HEK293 (cell line): ENCODE data around the gene AGO3.

Source experiments
- CTCF ChIA-PET: fragments of 350-600 bp; formaldehyde crosslinking; extraction: SDS; loops from one replicate; lab custom pipeline; 2021; ENCODE audit warnings: antibody characterized with exemption; lab: Yijun Ruan, JAX
- POLR2A ChIA-PET: fragments of 300-600 bp; formaldehyde crosslinking; extraction: SDS; loops from one replicate; lab custom pipeline; 2020; ENCODE audit warnings: antibody characterized with exemption, inconsistent platforms; lab: Yijun Ruan, JAX
- H3K27ac ChIP-seq: fragments of 200-500 bp; sonication (Bioruptor generic); 2 replicates; pipeline ENCODE4 v1.5.1; 2014; ENCODE audit warnings: low read depth, low read length, control low read depth, inconsistent platforms; ENCODE audit errors: extremely low read depth
- H3K36me3 ChIP-seq, 2 experiments: fragments of 200-500 bp in 1 of 2; sonication (Bioruptor generic) in 1 of 2; 1 replicate in 1 of 2; 2 replicates in 1 of 2; pipeline ENCODE4 v1.5.1; 2014 to 2017; ENCODE audit warnings: inconsistent platforms in 2 of 2, low read length in 2 of 2; ENCODE audit not compliant: control insufficient read depth in 2 of 2, insufficient read depth in 1 of 2
- H3K4me1 ChIP-seq: fragments of 200-500 bp; sonication (Bioruptor generic); 2 replicates; pipeline ENCODE4 v1.5.1; 2014; ENCODE audit warnings: mild to moderate bottlenecking, low read length, inconsistent platforms; ENCODE audit not compliant: control insufficient read depth, insufficient read depth
- H3K4me3 ChIP-seq: 2 replicates; pipeline ENCODE4 v1.5.1; 2011; ENCODE audit warnings: low read depth, mild to moderate bottlenecking, control low read depth, low read length, moderate library complexity
- H3K9me3 ChIP-seq: fragments of 200-500 bp; sonication (Bioruptor generic); 2 replicates; pipeline ENCODE4 v1.5.1; 2014; ENCODE audit warnings: low read depth, low read length, inconsistent platforms; ENCODE audit not compliant: control insufficient read depth, insufficient read depth
- BCL11B ChIP-seq: fragments of 450-650 bp; formaldehyde crosslinking; IDR thresholded peaks from 2 replicates; pipeline ENCODE4 v1.5.1; 2016; ENCODE audit warnings: low read depth, missing biosample characterization, missing genetic modification characterization
- GFI1B ChIP-seq: fragments of 450-650 bp; formaldehyde crosslinking; IDR thresholded peaks from 2 replicates; pipeline ENCODE4 v1.5.1; 2016; ENCODE audit warnings: missing biosample characterization, missing genetic modification characterization
- GLIS2 ChIP-seq: fragments of 450-650 bp; formaldehyde crosslinking; IDR thresholded peaks from 2 replicates; pipeline ENCODE4 v1.5.1; 2016; ENCODE audit warnings: missing biosample characterization, missing genetic modification characterization
- HOXA7 ChIP-seq: sonication (generic); formaldehyde crosslinking; IDR thresholded peaks from 2 replicates; pipeline ENCODE4 v1.8.1; 2022; ENCODE audit warnings: missing genetic modification reagents, borderline replicate concordance
- HOXC10 ChIP-seq: sonication (generic); formaldehyde crosslinking; IDR thresholded peaks from 2 replicates; pipeline ENCODE4 v1.8.1; 2023; ENCODE audit warnings: mild to moderate bottlenecking, missing genetic modification reagents
- IKZF3 ChIP-seq: fragments of 450-650 bp; IDR thresholded peaks from 2 replicates; pipeline ENCODE4 v1.5.0; 2018; ENCODE audit warnings: missing biosample characterization, mild to moderate bottlenecking, missing genetic modification characterization, moderate library complexity
- MZF1 ChIP-seq: fragments of 450-650 bp; formaldehyde crosslinking; IDR thresholded peaks from 2 replicates; pipeline ENCODE4 v1.5.1; 2017; ENCODE audit warnings: missing biosample characterization, missing genetic modification characterization, borderline replicate concordance
- ZBTB48 ChIP-seq: fragments of 450-650 bp; formaldehyde crosslinking; IDR thresholded peaks from 2 replicates; pipeline ENCODE4 v1.5.1; 2016; ENCODE audit warnings: missing biosample characterization, missing genetic modification characterization
- ZBTB7A ChIP-seq: fragments of 450-650 bp; formaldehyde crosslinking; IDR thresholded peaks from 2 replicates; pipeline ENCODE4 v1.5.1; 2016; ENCODE audit warnings: low read depth, missing biosample characterization, missing genetic modification characterization
- ZBTB8A ChIP-seq: fragments of 450-650 bp; formaldehyde crosslinking; IDR thresholded peaks from 2 replicates; pipeline ENCODE4 v1.5.1; 2016; ENCODE audit warnings: missing biosample characterization, missing genetic modification characterization
- ZEB2 ChIP-seq: fragments of 450-650 bp; formaldehyde crosslinking; IDR thresholded peaks from 2 replicates; pipeline ENCODE4 v1.5.1; 2016; ENCODE audit warnings: missing biosample characterization, missing genetic modification characterization
- ZFP41 ChIP-seq: fragments of 450-650 bp; formaldehyde crosslinking; IDR thresholded peaks from 2 replicates; pipeline ENCODE4 v1.5.1; 2016; ENCODE audit warnings: missing biosample characterization, missing genetic modification characterization, borderline replicate concordance
- ZNF140 ChIP-seq: fragments of 450-650 bp; formaldehyde crosslinking; IDR thresholded peaks from 2 replicates; pipeline ENCODE4 v1.5.1; 2016; ENCODE audit warnings: missing biosample characterization, missing genetic modification characterization
- ZNF175 ChIP-seq: fragments of 450-650 bp; formaldehyde crosslinking; IDR thresholded peaks from 2 replicates; pipeline ENCODE4 v1.5.1; 2016; ENCODE audit warnings: missing biosample characterization, missing genetic modification characterization
- ZNF211 ChIP-seq: fragments of 450-650 bp; formaldehyde crosslinking; IDR thresholded peaks from 2 replicates; pipeline ENCODE4 v1.5.1; 2016; ENCODE audit warnings: low read depth, missing biosample characterization, missing genetic modification characterization
- ZNF221 ChIP-seq: fragments of 450-650 bp; formaldehyde crosslinking; IDR thresholded peaks from 2 replicates; pipeline ENCODE4 v1.5.1; 2017; ENCODE audit warnings: missing biosample characterization, missing genetic modification characterization, borderline replicate concordance
- ZNF223 ChIP-seq: fragments of 450-650 bp; formaldehyde crosslinking; IDR thresholded peaks from 2 replicates; pipeline ENCODE4 v1.5.1; 2016; ENCODE audit warnings: missing biosample characterization, missing genetic modification characterization
- ZNF24 ChIP-seq: fragments of 450-650 bp; formaldehyde crosslinking; IDR thresholded peaks from 2 replicates; pipeline ENCODE4 v1.5.1; 2016; ENCODE audit warnings: missing biosample characterization, missing genetic modification characterization
- ZNF473 ChIP-seq: fragments of 450-650 bp; formaldehyde crosslinking; IDR thresholded peaks from 2 replicates; pipeline ENCODE4 v1.5.1; 2017; ENCODE audit warnings: missing biosample characterization, missing genetic modification characterization
- ZNF555 ChIP-seq: fragments of 450-650 bp; formaldehyde crosslinking; conservative IDR thresholded peaks from 2 replicates; pipeline ENCODE4 v1.5.1; 2017; ENCODE audit warnings: missing biosample characterization, mild to moderate bottlenecking, missing genetic modification characterization, inconsistent platforms
- ZNF558 ChIP-seq: fragments of 450-650 bp; formaldehyde crosslinking; IDR thresholded peaks from 2 replicates; pipeline ENCODE4 v1.5.1; 2016; ENCODE audit warnings: missing biosample characterization, missing genetic modification characterization
- ZNF626 ChIP-seq: fragments of 450-650 bp; sonication (Bioruptor Pico); formaldehyde crosslinking; IDR thresholded peaks from 2 replicates; pipeline ENCODE4 v1.5.1; 2018; ENCODE audit warnings: missing biosample characterization, missing genetic modification characterization, inconsistent platforms
- ZNF677 ChIP-seq: fragments of 450-650 bp; IDR thresholded peaks from 2 replicates; pipeline ENCODE4 v1.5.0; 2018; ENCODE audit warnings: missing biosample characterization, mild to moderate bottlenecking, missing genetic modification characterization, moderate library complexity
- TF ChIP-seq, protein P1 (sequence below): fragments of 450-650 bp; formaldehyde crosslinking; IDR thresholded peaks from 2 replicates; pipeline ENCODE4 v1.5.1; 2017; ENCODE audit warnings: missing biosample characterization, missing genetic modification characterization
- TF ChIP-seq, protein P2 (sequence below): fragments of 450-650 bp; formaldehyde crosslinking; IDR thresholded peaks from 2 replicates; pipeline ENCODE4 v1.5.1; 2016; ENCODE audit warnings: missing biosample characterization, missing genetic modification characterization
- TF ChIP-seq, protein P3 (sequence below): fragments of 450-650 bp; formaldehyde crosslinking; IDR thresholded peaks from 2 replicates; pipeline ENCODE4 v1.5.1; 2017; ENCODE audit warnings: missing biosample characterization, missing genetic modification characterization
- TF ChIP-seq, protein P4 (sequence below): fragments of 450-650 bp; formaldehyde crosslinking; IDR thresholded peaks from 2 replicates; pipeline ENCODE4 v1.5.1; 2016; ENCODE audit warnings: missing biosample characterization, missing genetic modification characterization

Gene AGO3

DNA sequence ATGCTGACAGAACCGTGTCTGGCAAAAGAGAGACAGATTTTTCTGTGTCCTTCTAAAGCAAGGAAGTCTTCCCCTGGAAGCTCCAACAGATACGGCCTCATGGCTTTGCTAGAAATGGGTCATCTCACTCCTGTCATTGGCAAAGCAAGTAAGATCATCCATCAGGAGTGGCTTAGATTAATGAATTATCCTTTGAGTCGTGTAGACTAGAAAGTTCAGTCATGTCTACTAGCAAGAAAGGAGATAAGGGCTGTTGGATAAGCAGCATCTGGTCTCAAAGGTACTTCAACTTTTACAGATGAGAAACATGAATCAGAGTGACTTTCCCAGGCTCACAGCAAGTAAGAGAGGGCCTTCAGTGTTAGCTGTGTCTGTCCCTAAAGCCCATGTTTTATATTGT lies 3.4 kb upstream of the AGO3 start:
- H3K27ac ChIP-seq: no peak overlapping the region
- no peak for TF ChIP-seq ZFP41 (tag by site-specific recombination)
- no peak for TF ChIP-seq HOXA7 (CRISPR knock-in tag)
- TF ChIP-seq, protein P1, sequence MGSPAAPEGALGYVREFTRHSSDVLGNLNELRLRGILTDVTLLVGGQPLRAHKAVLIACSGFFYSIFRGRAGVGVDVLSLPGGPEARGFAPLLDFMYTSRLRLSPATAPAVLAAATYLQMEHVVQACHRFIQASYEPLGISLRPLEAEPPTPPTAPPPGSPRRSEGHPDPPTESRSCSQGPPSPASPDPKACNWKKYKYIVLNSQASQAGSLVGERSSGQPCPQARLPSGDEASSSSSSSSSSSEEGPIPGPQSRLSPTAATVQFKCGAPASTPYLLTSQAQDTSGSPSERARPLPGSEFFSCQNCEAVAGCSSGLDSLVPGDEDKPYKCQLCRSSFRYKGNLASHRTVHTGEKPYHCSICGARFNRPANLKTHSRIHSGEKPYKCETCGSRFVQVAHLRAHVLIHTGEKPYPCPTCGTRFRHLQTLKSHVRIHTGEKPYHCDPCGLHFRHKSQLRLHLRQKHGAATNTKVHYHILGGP: no peak
- TF ChIP-seq IKZF3: no peak
- no peak for TF ChIP-seq ZNF555 (tag by site-specific recombination)
- no peak for TF ChIP-seq ZNF473 (tag by site-specific recombination)
- no peak for TF ChIP-seq GLIS2 (tag by site-specific recombination)
- TF ChIP-seq ZNF211 (tag by site-specific recombination): no peak
- TF ChIP-seq, protein P2, sequence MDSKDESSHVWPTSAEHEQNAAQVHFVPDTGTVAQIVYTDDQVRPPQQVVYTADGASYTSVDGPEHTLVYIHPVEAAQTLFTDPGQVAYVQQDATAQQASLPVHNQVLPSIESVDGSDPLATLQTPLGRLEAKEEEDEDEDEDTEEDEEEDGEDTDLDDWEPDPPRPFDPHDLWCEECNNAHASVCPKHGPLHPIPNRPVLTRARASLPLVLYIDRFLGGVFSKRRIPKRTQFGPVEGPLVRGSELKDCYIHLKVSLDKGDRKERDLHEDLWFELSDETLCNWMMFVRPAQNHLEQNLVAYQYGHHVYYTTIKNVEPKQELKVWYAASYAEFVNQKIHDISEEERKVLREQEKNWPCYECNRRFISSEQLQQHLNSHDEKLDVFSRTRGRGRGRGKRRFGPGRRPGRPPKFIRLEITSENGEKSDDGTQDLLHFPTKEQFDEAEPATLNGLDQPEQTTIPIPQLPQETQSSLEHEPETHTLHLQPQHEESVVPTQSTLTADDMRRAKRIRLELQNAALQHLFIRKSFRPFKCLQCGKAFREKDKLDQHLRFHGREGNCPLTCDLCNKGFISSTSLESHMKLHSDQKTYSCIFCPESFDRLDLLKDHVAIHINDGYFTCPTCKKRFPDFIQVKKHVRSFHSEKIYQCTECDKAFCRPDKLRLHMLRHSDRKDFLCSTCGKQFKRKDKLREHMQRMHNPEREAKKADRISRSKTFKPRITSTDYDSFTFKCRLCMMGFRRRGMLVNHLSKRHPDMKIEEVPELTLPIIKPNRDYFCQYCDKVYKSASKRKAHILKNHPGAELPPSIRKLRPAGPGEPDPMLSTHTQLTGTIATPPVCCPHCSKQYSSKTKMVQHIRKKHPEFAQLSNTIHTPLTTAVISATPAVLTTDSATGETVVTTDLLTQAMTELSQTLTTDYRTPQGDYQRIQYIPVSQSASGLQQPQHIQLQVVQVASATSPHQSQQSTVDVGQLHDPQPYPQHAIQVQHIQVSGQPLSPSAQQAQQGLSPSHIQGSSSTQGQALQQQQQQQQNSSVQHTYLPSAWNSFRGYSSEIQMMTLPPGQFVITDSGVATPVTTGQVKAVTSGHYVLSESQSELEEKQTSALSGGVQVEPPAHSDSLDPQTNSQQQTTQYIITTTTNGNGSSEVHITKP: no peak
- TF ChIP-seq ZNF677 (tag by site-specific recombination): no peak
- no peak for TF ChIP-seq ZNF140 (tag by site-specific recombination)
- no peak for TF ChIP-seq ZNF221 (tag by site-specific recombination)
- no peak for TF ChIP-seq ZEB2 (tag by site-specific recombination)
- TF ChIP-seq GFI1B: no peak
- no peak for TF ChIP-seq ZNF223
- TF ChIP-seq HOXC10 (CRISPR knock-in tag): no peak
- TF ChIP-seq ZNF558 (tag by site-specific recombination): no peak
- TF ChIP-seq ZNF24: no peak
- H3K9me3 ChIP-seq: no peaks in the 10 kb centered on the region
- POLR2A ChIA-PET: interaction anchor here (0.7 kb wide), 1 partner anchor 27 kb away, joined by 4 read pairs; no protein-coding TSS in a partner anchor
- CTCF ChIA-PET: interaction anchor here (1.1 kb wide), 1 partner anchor 46 kb away, joined by 3 read pairs; no protein-coding TSS in a partner anchor
- H3K36me3 ChIP-seq: peaks cover 0 to 43% of the 10 kb centered on the region in 2 experiments; a peak in 1 of 3 replicates
- no peak overlapping the region for H3K4me3 ChIP-seq
- H3K4me1 ChIP-seq: 0 out of 2 replicates have a peak, but pooled peaks cover 3% of the 10 kb centered on the region

DNA sequence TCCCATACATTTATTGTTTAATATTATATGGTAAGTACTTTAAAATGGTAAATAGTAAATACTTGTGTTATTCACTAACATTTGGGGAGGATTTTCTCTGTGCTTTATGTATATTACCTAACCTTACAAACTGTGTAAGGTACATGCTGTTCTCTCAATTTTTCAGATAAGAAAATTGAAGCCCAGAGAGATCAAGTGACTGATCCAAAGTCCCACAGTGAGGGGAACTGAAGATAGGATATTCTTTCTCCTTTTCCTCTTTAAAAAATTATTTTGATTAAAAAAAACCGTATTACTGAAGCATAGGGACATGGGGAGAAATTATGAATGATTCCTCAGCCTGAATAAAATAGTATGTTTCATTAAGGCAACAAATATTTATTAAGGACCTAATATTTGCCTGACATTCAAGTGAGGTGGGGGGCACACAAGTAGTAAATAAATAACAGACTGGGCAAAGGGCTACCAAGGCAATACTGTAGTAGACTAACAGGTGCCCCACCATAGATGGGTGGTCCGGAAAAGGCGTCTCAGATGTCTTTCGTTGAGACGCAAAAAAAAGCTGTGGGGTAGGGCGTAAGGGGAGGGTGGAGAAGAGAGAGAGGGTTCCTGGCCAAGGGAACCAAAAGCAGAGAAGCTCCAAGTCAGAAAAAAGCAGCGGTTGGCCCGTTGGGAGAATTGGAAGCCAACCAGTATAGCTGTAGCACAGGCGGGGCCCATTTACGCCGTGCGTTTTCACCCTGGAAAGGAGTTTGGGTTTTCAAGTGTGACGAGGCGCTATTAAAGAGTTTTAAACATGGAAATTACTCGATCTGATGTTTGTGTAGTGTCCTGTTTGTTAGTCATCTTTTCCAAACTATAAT lies 944 bp upstream of the AGO3 start:
- Histone ChIP-seq H3K9me3 (no peaks in the 10 kb centered on the region), H3K36me3 (peaks cover 0 to 19% of the 10 kb centered on the region in 2 experiments; a peak in 1 of 3 replicates), H3K27ac (peak overlapping the region; percentile 96), H3K4me1 (peaks cover 15% of the 10 kb centered on the region; the same call in 1 of the 2 replicates), H3K4me3 (peak overlapping the region; percentile 95)
- ChIA-PET CTCF (interaction anchor here (0.5 to 0.7 kb wide), 3 partner anchors 47 to 179 kb away, joined by 3 to 4 read pairs (median 4); partner anchors contain the start of gene AGO1), POLR2A (interaction anchor here (0.6 to 2.3 kb wide), 4 partner anchors 8 to 179 kb away, joined by 3 to 13 read pairs (median 4); partner anchors contain the start of gene AGO1)
- TF ChIP-seq ZNF175 (no peak), ZBTB48 (tag by site-specific recombination) (peak; percentile 60), ZBTB8A (tag by site-specific recombination) (peak; percentile 53), MZF1 (no peak), BCL11B (tag by site-specific recombination) (no peak), ZBTB7A (tag by site-specific recombination) (no peak), ZNF626 (tag by site-specific recombination) (no peak)
- TF ChIP-seq, protein P3, sequence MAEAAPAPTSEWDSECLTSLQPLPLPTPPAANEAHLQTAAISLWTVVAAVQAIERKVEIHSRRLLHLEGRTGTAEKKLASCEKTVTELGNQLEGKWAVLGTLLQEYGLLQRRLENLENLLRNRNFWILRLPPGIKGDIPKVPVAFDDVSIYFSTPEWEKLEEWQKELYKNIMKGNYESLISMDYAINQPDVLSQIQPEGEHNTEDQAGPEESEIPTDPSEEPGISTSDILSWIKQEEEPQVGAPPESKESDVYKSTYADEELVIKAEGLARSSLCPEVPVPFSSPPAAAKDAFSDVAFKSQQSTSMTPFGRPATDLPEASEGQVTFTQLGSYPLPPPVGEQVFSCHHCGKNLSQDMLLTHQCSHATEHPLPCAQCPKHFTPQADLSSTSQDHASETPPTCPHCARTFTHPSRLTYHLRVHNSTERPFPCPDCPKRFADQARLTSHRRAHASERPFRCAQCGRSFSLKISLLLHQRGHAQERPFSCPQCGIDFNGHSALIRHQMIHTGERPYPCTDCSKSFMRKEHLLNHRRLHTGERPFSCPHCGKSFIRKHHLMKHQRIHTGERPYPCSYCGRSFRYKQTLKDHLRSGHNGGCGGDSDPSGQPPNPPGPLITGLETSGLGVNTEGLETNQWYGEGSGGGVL: peak; percentile 77; the same call in 1 of the 2 replicates
- TF ChIP-seq, protein P4, sequence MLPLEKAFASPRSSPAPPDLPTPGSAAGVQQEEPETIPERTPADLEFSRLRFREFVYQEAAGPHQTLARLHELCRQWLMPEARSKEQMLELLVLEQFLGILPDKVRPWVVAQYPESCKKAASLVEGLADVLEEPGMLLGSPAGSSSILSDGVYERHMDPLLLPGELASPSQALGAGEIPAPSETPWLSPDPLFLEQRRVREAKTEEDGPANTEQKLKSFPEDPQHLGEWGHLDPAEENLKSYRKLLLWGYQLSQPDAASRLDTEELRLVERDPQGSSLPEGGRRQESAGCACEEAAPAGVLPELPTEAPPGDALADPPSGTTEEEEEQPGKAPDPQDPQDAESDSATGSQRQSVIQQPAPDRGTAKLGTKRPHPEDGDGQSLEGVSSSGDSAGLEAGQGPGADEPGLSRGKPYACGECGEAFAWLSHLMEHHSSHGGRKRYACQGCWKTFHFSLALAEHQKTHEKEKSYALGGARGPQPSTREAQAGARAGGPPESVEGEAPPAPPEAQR (tag by site-specific recombination): no peak
